MCF 10A (cell line): ENCODE results near the gene ATG2A. TPM values are rescaled to one million over a fixed set of nuclear protein-coding genes. Genes with fewer than 3 reads are reported as not detected.

Source experiments
- BruUV-seq: library from RNA; stranded (reverse); fragments of 400-500 nt; replicated peaks from 2 replicates; lab custom pipeline; 2021; lab: Mats Ljungman, UMichigan
- CTCF ChIA-PET: fragments of 300-600 bp; sonication (Branson Sonifier 250); formaldehyde crosslinking; extraction: SDS; loops from one replicate; lab custom pipeline; 2021; ENCODE audit warnings: antibody characterized with exemption, inconsistent platforms; lab: Yijun Ruan, JAX
- POLR2A ChIA-PET: fragments of 300-600, 350-650 bp; sonication (Branson Sonifier 250); formaldehyde crosslinking; extraction: SDS; loops from one replicate; lab custom pipeline; 2020; ENCODE audit warnings: antibody characterized with exemption, inconsistent platforms; lab: Yijun Ruan, JAX
- DNase-seq: peaks from one replicate; pipeline ENCODE4 v3.0.0-alpha.2; 2018; ENCODE audit not compliant: unreplicated experiment
- H3K27ac Mint-ChIP-seq: one replicate; pipeline ENCODE4 v1.8.0; 2022; ENCODE audit warnings: mild to moderate bottlenecking, low read depth, mixed read lengths; ENCODE audit not compliant: unreplicated experiment
- H3K27me3 Mint-ChIP-seq: one replicate; pipeline ENCODE4 v1.8.0; 2022; ENCODE audit warnings: mixed read lengths; ENCODE audit not compliant: insufficient read depth, unreplicated experiment
- H3K36me3 Mint-ChIP-seq: one replicate; pipeline ENCODE4 v1.8.0; 2022; ENCODE audit warnings: mild to moderate bottlenecking, moderate library complexity, mixed read lengths; ENCODE audit not compliant: insufficient read depth, unreplicated experiment
- H3K4me1 Mint-ChIP-seq: one replicate; pipeline ENCODE4 v1.8.0; 2022; ENCODE audit warnings: mixed read lengths; ENCODE audit not compliant: insufficient read depth, unreplicated experiment
- H3K4me3 Mint-ChIP-seq: one replicate; pipeline ENCODE4 v1.8.0; 2022; ENCODE audit warnings: mild to moderate bottlenecking, moderate library complexity, mixed read lengths; ENCODE audit not compliant: unreplicated experiment
- H3K9me3 Mint-ChIP-seq: one replicate; pipeline ENCODE4 v1.8.0; 2022; ENCODE audit warnings: mixed read lengths; ENCODE audit not compliant: unreplicated experiment
- intact Hi-C: fragments of 100-400 bp; cut with micrococcal nuclease; formaldehyde crosslinking; loops from 2 replicates; pipeline ENCODE4 v1.14.1; 2022
- total RNA-seq: library from RNA; stranded (reverse); gene quantifications from 2 replicates; pipeline ENCODE4 v1.2.3, GENCODE V29; 2022
- TF ChIP-seq, protein P1 (sequence below): fragments of 200-600 bp; IDR thresholded peaks from one replicate; pipeline ENCODE4 v1.8.0; 2022; ENCODE audit warnings: antibody characterized with exemption, mild to moderate bottlenecking; ENCODE audit not compliant: unreplicated experiment

Gene ATG2A
- total RNA-seq, 1 experiment from 2014 or later: 28.7 TPM

DNA sequence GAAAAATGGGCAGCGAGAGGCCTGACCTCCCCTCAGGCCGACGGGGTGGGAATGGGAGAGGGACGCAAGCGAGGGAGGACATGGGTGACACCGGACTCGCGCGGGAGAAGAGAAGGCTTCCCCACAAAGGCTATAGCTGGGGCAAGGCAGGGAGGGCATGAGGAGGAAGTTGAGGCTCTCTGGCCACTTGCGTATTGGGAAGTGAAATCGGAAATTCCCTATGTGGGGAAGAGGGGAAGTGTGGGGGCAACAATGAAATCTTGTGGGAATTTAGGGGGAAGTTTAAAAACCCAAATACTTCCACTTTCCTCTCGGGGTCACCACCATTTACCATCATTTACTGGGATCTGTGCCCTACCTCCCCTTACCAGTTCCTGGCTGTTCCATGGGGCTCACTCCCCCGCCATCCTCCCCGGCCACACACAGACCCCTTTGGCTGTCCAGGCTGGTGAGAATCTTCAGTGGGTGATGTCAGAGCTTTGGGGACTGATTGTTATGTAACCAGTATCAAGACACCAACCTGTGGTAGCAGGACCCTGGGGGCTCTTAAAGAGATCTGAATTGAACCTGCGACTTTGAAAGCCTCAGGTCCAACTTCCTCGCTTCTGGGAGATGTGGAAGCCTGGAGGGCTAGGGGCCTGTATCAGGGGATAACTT, 37.6 kb downstream of the ATG2A start:
- no peaks in the 10 kb centered on the region for H3K27me3 Mint-ChIP-seq
- BruUV-seq: TSS peak; percentile 81
- H3K4me1 Mint-ChIP-seq: peaks cover 22% of the 10 kb centered on the region
- intact Hi-C loops: no loop called here
- no peak for DNase-seq
- peak overlapping the region; percentile 95 for H3K27ac Mint-ChIP-seq
- POLR2A ChIA-PET: interaction anchor here (0.6 to 7.3 kb wide), 11 partner anchors 14 to 367 kb away, joined by 3 to 103 read pairs (median 5); partner anchors contain the start of genes CDC42BPG, FAU, MRPL49 and SNX15
- H3K36me3 Mint-ChIP-seq: peaks cover 9% of the 10 kb centered on the region
- peak overlapping the region; percentile 95 for H3K4me3 Mint-ChIP-seq
- TF ChIP-seq, protein P1, sequence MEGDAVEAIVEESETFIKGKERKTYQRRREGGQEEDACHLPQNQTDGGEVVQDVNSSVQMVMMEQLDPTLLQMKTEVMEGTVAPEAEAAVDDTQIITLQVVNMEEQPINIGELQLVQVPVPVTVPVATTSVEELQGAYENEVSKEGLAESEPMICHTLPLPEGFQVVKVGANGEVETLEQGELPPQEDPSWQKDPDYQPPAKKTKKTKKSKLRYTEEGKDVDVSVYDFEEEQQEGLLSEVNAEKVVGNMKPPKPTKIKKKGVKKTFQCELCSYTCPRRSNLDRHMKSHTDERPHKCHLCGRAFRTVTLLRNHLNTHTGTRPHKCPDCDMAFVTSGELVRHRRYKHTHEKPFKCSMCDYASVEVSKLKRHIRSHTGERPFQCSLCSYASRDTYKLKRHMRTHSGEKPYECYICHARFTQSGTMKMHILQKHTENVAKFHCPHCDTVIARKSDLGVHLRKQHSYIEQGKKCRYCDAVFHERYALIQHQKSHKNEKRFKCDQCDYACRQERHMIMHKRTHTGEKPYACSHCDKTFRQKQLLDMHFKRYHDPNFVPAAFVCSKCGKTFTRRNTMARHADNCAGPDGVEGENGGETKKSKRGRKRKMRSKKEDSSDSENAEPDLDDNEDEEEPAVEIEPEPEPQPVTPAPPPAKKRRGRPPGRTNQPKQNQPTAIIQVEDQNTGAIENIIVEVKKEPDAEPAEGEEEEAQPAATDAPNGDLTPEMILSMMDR: no peak
- no peaks in the 10 kb centered on the region for H3K9me3 Mint-ChIP-seq
- CTCF ChIA-PET: interaction anchor here (0.6 to 19.1 kb wide), 8 partner anchors 9 to 905 kb away, joined by 3 to 286 read pairs (median 6); partner anchors contain the start of genes ARL2 and CDC42BPG

DNA sequence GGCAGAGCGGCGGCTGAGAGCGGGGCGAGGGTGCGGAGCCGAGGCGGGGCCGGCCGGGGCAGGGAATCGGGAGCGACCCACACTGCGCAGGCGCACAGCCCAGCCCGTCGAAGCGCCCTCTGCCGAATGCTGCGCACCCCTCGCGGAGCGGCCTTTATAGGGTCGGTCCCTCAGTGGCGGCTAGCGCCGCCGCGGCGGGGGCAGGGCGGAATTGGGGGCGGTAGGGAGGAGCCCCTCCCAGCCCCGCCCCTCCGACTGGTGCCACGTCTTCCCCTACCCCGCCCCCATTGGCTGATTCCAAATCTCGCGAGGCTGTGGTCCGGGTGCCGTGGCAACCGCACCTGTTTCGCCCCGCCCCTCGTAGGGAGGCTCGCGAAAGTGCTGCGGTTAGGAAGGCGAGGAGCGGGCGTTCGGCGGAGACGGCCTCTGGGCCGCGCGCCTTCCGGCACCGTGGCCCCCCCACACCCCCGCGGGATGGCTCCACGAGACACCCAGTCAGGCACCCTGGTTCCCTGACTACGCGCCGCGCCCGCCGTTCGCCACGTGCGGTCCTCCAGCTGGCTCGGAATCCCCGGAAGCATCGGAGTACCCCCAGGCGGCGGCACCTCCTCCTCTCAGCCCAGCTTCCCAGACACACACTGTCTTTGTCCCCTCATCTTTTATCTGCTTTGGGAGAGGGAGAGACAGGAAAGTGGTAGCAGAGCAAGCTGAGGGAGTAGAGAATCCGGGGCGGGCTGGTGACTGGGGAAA, 38.3 kb downstream of the ATG2A start, which contains the start of gene EHD1:
EHD1 (minus strand) TSS at position 128 of the 750 bp plus-strand sequence. CDS start 157 bp downstream, outside the sequence.
- H3K4me3 Mint-ChIP-seq: peak within 1 kb of the TSS; percentile 95
- ChIA-PET CTCF (interaction anchor here (0.6 to 19.1 kb wide), 10 partner anchors 10 to 905 kb away, joined by 3 to 286 read pairs (median 4); partner anchors contain the start of genes ARL2 and CDC42BPG), POLR2A (interaction anchor here (0.6 to 7.3 kb wide), 18 partner anchors 13 to 694 kb away, joined by 3 to 103 read pairs (median 4); partner anchors contain the start of genes CDC42BPG, FAM89B, FAU and MRPL49)
- H3K27me3 Mint-ChIP-seq: no peaks in the 10 kb centered on the region
- intact Hi-C loops: loop anchor here (1.0 kb wide), 3 partner anchors 9 to 31 kb away; no protein-coding TSS in a partner anchor
- DNase-seq: peak; percentile 98
- peak within 1 kb of the TSS; percentile 95 for H3K27ac Mint-ChIP-seq
- TF ChIP-seq, protein P1: peak; percentile 27
- H3K36me3 Mint-ChIP-seq: peaks cover 14% of the 10 kb centered on the region
- no TSS peak for BruUV-seq
- H3K9me3 Mint-ChIP-seq: no peaks in the 10 kb centered on the region
- H3K4me1 Mint-ChIP-seq: peaks cover 22% of the 10 kb centered on the region

DNA sequence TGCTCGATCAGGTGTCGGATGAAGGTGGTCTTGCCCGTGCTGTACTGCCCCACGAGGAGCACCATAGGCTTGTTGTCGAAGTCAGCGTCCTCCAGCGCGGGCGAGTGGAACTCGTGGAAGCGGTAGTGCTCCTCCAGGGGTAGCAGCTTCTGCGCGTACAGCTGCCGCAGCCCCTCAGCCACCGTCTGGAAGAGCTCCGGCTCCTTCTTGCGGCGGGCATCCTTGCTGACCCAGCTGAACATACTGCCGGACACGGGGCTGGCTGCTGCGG, 38.9 kb downstream of the ATG2A start:
- H3K9me3 Mint-ChIP-seq: no peaks in the 10 kb centered on the region
- BruUV-seq: TSS peak; percentile 53

More for the DNA sequence above, 38.9 kb downstream of the ATG2A start:
- intact Hi-C loops: loop anchor here (1.0 kb wide), 3 partner anchors 9 to 31 kb away; no protein-coding TSS in a partner anchor
- Mint-ChIP-seq H3K27me3 (no peaks in the 10 kb centered on the region), H3K27ac (peak overlapping the region; percentile 95), H3K4me1 (peaks cover 22% of the 10 kb centered on the region), H3K36me3 (peaks cover 14% of the 10 kb centered on the region), H3K4me3 (peak overlapping the region; percentile 95)
- ChIA-PET CTCF (interaction anchor here (0.6 to 19.1 kb wide), 9 partner anchors 10 to 610 kb away, joined by 3 to 286 read pairs (median 4); partner anchors contain the start of genes ARL2 and CDC42BPG), POLR2A (interaction anchor here (0.6 to 7.3 kb wide), 14 partner anchors 13 to 694 kb away, joined by 3 to 103 read pairs (median 7); partner anchors contain the start of genes CDC42BPG, FAM89B, VPS51 and ZNHIT2)
- DNase-seq: no peak
- TF ChIP-seq, protein P1: no peak
